H9 (cell line): Measurements from ENCODE around the gene NCOA5. TPM values are rescaled to one million over a fixed set of nuclear protein-coding genes. Genes with fewer than 3 reads are reported as not detected.

Source experiments
- DNase-seq: peaks from one replicate; pipeline ENCODE4 v3.0.0-alpha.2; 2017
- H2AFZ ChIP-seq: one replicate; pipeline ENCODE4 v1.6.1; 2013; ENCODE audit warnings: mild to moderate bottlenecking, low read length, control low read depth, moderate library complexity
- H2AK5ac ChIP-seq: 2 replicates; pipeline ENCODE4 v1.6.1; 2013; ENCODE audit warnings: low read length, control low read depth, mixed read lengths; ENCODE audit not compliant: insufficient read length
- H2BK120ac ChIP-seq: one replicate; pipeline ENCODE4 v1.6.1; 2013; ENCODE audit warnings: low read depth, mild to moderate bottlenecking, low read length, control low read depth, inconsistent platforms; ENCODE audit not compliant: poor library complexity, severe bottlenecking
- H2BK12ac ChIP-seq: 2 replicates; pipeline ENCODE4 v1.6.1; 2013; ENCODE audit warnings: low read length, control low read depth, mixed read lengths, low read depth; ENCODE audit not compliant: insufficient read length
- H2BK15ac ChIP-seq: 2 replicates; pipeline ENCODE4 v1.6.1; 2013; ENCODE audit warnings: low read depth, low read length, control low read depth
- H2BK20ac ChIP-seq: one replicate; pipeline ENCODE4 v1.6.1; 2013; ENCODE audit warnings: low read depth, mild to moderate bottlenecking, low read length, control low read depth, inconsistent platforms; ENCODE audit not compliant: poor library complexity, severe bottlenecking
- H2BK5ac ChIP-seq: 2 replicates; pipeline ENCODE4 v1.6.1; 2013; ENCODE audit warnings: low read length, control low read depth, mixed read lengths; ENCODE audit not compliant: insufficient read length
- H3K14ac ChIP-seq: 2 replicates; pipeline ENCODE4 v1.6.1; 2013; ENCODE audit warnings: low read length, control low read depth; ENCODE audit not compliant: insufficient read depth
- H3K18ac ChIP-seq: 2 replicates; pipeline ENCODE4 v1.6.1; 2013; ENCODE audit warnings: low read depth, mild to moderate bottlenecking, mixed read lengths, low read length, control low read depth; ENCODE audit not compliant: insufficient read length
- H3K23ac ChIP-seq: 2 replicates; pipeline ENCODE4 v1.6.1; 2013; ENCODE audit warnings: low read length, control low read depth, mixed read lengths, low read depth; ENCODE audit not compliant: insufficient read length
- H3K23me2 ChIP-seq: 2 replicates; pipeline ENCODE4 v1.6.1; 2013; ENCODE audit warnings: low read depth, mild to moderate bottlenecking, mixed read lengths, low read length, control low read depth; ENCODE audit not compliant: insufficient read length, poor library complexity, severe bottlenecking
- H3K27ac ChIP-seq: 2 replicates; pipeline ENCODE4 v1.5.1; 2013; ENCODE audit warnings: low read length, control low read depth, mixed read lengths, low read depth; ENCODE audit not compliant: insufficient read length
- H3K27me3 ChIP-seq: 2 replicates; pipeline ENCODE4 v1.6.1; 2013; ENCODE audit warnings: low read length, control low read depth, inconsistent platforms; ENCODE audit not compliant: insufficient read depth
- H3K4ac ChIP-seq: 2 replicates; pipeline ENCODE4 v1.6.1; 2013; ENCODE audit warnings: low read depth, mild to moderate bottlenecking, control low read depth, inconsistent platforms, low read length, moderate library complexity
- H3K4me1 ChIP-seq: 2 replicates; pipeline ENCODE4 v1.6.1; 2013; ENCODE audit warnings: low read length, control low read depth, inconsistent platforms; ENCODE audit not compliant: insufficient read depth
- H3K4me2 ChIP-seq: 2 replicates; pipeline ENCODE4 v1.6.1; 2013; ENCODE audit warnings: low read length, control low read depth, mixed read lengths; ENCODE audit not compliant: insufficient read length, insufficient read depth
- H3K56ac ChIP-seq: 2 replicates; pipeline ENCODE4 v1.6.1; 2013; ENCODE audit warnings: low read depth, mild to moderate bottlenecking, mixed read lengths, low read length, control low read depth; ENCODE audit not compliant: insufficient read length
- H3K79me1 ChIP-seq: 2 replicates; pipeline ENCODE4 v1.6.1; 2013; ENCODE audit warnings: low read depth, mild to moderate bottlenecking, moderate library complexity, low read length, control low read depth, inconsistent platforms; ENCODE audit not compliant: insufficient read depth, poor library complexity, severe bottlenecking
- H3K79me2 ChIP-seq: 2 replicates; pipeline ENCODE4 v1.6.1; 2013; ENCODE audit warnings: low read length, control low read depth, inconsistent platforms; ENCODE audit not compliant: insufficient read depth
- H3K9ac ChIP-seq: 2 replicates; pipeline ENCODE4 v1.6.1; 2013; ENCODE audit warnings: low read length, control low read depth, mixed read lengths; ENCODE audit not compliant: insufficient read length; ENCODE audit errors: extremely low read depth
- H3K9me3 ChIP-seq: one replicate; pipeline ENCODE4 v1.6.1; 2013; ENCODE audit warnings: low read depth, low read length, inconsistent platforms; ENCODE audit not compliant: control insufficient read depth
- H3T11ph ChIP-seq: one replicate; pipeline ENCODE4 v1.6.1; 2013; ENCODE audit warnings: mild to moderate bottlenecking, low read length, control low read depth, inconsistent platforms
- H4K20me1 ChIP-seq: one replicate; pipeline ENCODE4 v1.6.1; 2013; ENCODE audit not compliant: control insufficient read depth, insufficient read length, insufficient read depth
- H4K5ac ChIP-seq: 2 replicates; pipeline ENCODE4 v1.6.1; 2013; ENCODE audit warnings: low read depth, mild to moderate bottlenecking, mixed read lengths, low read length, control low read depth; ENCODE audit not compliant: insufficient read length
- H4K8ac ChIP-seq: replicated peaks from 2 replicates; pipeline ENCODE4 v1.6.1; 2013; ENCODE audit warnings: low read length, control low read depth, mixed read lengths, low read depth; ENCODE audit not compliant: insufficient read length
- H4K91ac ChIP-seq: 2 replicates; pipeline ENCODE4 v1.6.1; 2013; ENCODE audit warnings: low read depth, mild to moderate bottlenecking, moderate library complexity, mixed read lengths, low read length, control low read depth; ENCODE audit not compliant: insufficient read length
- H3K27ac Mint-ChIP-seq, 3 experiments: 2 replicates in 2 of 3; 3 replicates in 1 of 3; pipeline ENCODE4 v1.8.0; 2020 to 2021; ENCODE audit warnings: mixed read lengths in 3 of 3, mild to moderate bottlenecking in 1 of 3, moderate library complexity in 1 of 3
- H3K27me3 Mint-ChIP-seq: 2 replicates; pipeline ENCODE4 v1.8.0; 2021; ENCODE audit warnings: low read depth, mild to moderate bottlenecking, moderate library complexity, mixed read lengths
- H3K36me3 Mint-ChIP-seq, 3 experiments: 2 replicates in 2 of 3; 3 replicates in 1 of 3; pipeline ENCODE4 v1.8.0; 2020 to 2021; ENCODE audit warnings: low read depth in 3 of 3, mixed read lengths in 3 of 3; ENCODE audit not compliant: insufficient read depth in 1 of 3
- H3K4me1 Mint-ChIP-seq, 2 experiments: 2 replicates each; pipeline ENCODE4 v1.8.0; 2020; ENCODE audit warnings: mixed read lengths in 2 of 2
- H3K4me3 Mint-ChIP-seq, 2 experiments: 2 replicates in 1 of 2; 3 replicates in 1 of 2; pipeline ENCODE4 v1.8.0; 2020 to 2021; ENCODE audit warnings: mild to moderate bottlenecking in 2 of 2, mixed read lengths in 2 of 2, moderate library complexity in 1 of 2
- H3K9me3 Mint-ChIP-seq, 2 experiments: 2 replicates in 1 of 2; 3 replicates in 1 of 2; pipeline ENCODE4 v1.8.0; 2020; ENCODE audit warnings: mild to moderate bottlenecking in 2 of 2, mixed read lengths in 2 of 2, moderate library complexity in 1 of 2
- CTCF ChIP-seq: fragments of 200-600 bp; sonication (generic); conservative IDR thresholded peaks from 3 replicates; pipeline ENCODE4 v1.8.0; 2021; ENCODE audit warnings: antibody characterized with exemption, mild to moderate bottlenecking
- WGBS: extraction: QIAGEN DNeasy Blood & Tissue Kit; methylation state at CpG from one replicate; pipeline ENCODE4 v1.1.7; 2013; ENCODE audit warnings: missing lambda C conversion rate, low lambda C conversion rate, mixed read lengths; ENCODE audit not compliant: insufficient read length; ENCODE audit errors: extremely low coverage; 5-methylcytosine and 5-hydroxymethylcytosine counted together
- total RNA-seq: library from RNA; stranded (reverse); gene quantifications from 2 replicates; pipeline ENCODE4 v1.2.1, GENCODE V29; 2021

Gene NCOA5
- total RNA-seq, 1 experiment from 2014 or later: 55.7 TPM

DNA sequence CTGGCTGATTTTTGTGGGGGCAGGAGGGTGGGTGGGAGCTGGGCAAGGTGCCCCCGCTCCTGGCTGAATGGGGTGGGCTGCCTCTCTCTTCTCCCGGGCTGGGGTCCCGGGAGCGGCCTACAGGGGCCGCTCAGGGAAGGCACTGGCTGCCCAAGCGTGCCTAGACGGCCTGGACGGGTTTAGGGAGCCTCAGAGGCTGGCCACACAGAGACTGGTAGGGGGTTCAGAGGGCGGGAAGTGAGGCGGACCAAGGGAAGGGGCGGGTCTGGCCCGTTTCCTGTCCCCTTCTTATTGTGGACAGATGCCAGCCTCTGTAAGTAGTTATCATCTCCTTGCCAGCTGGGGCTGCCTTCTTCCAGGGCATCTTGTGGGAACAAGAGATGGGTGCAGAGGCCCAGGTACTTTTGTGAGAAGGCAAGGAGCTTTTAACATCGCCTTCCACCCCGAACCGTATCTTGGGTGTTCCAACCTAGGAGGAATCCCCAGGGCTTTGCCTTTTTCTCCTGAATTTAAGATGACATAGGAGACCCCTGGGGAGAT is 28.8 kb upstream of the NCOA5 start:
- no peak overlapping the region for H3K18ac ChIP-seq
- H4K20me1 ChIP-seq: no peaks in the 10 kb centered on the region
- H3K79me2 ChIP-seq: no peaks in the 10 kb centered on the region
- no peak overlapping the region for H2BK5ac ChIP-seq
- H3K9me3 ChIP-seq: no peaks in the 10 kb centered on the region
- no peak overlapping the region for H2BK120ac ChIP-seq
- H3K23me2 ChIP-seq: peaks cover 5% of the 10 kb centered on the region
- no peak overlapping the region for H4K8ac ChIP-seq
- peak; percentile 42 for TF ChIP-seq CTCF
- DNase-seq: peak; percentile 71
- H3K9ac ChIP-seq: peak overlapping the region; percentile 45
- H3K14ac ChIP-seq: no peak overlapping the region
- no peaks in the 10 kb centered on the region; a peak in 1 of 5 replicates for H3K9me3 Mint-ChIP-seq
- H3K27ac ChIP-seq: no peak overlapping the region
- no peak overlapping the region for H3T11ph ChIP-seq
- peaks cover 9 to 19% (median 17%) of the 10 kb centered on the region in 3 experiments; a peak in 5 of 7 replicates for H3K36me3 Mint-ChIP-seq
- no peak overlapping the region for H3K23ac ChIP-seq
- H3K4me1 Mint-ChIP-seq: peaks cover 6 to 11% of the 10 kb centered on the region in 2 experiments
- H2BK12ac ChIP-seq: no peak overlapping the region
- no peaks in the 10 kb centered on the region for H3K4me1 ChIP-seq
- peak overlapping the region; percentile 86 to 95 for H3K4me3 Mint-ChIP-seq
- no CpG with 5 or more reads among the region's 15 CpGs for WGBS
- no peak overlapping the region for H2BK20ac ChIP-seq
- no peak overlapping the region for H2AFZ ChIP-seq
- H3K4me2 ChIP-seq: peak overlapping the region; percentile 81
- no peak overlapping the region for H4K5ac ChIP-seq
- H3K27me3 ChIP-seq: peaks cover 7% of the 10 kb centered on the region; the same call in 1 of the 2 replicates
- H2AK5ac ChIP-seq: no peak overlapping the region
- no peak overlapping the region for H3K4ac ChIP-seq
- H3K79me1 ChIP-seq: no peaks in the 10 kb centered on the region
- peaks cover 42% of the 10 kb centered on the region for H3K27me3 Mint-ChIP-seq
- H3K56ac ChIP-seq: no peak overlapping the region
- H2BK15ac ChIP-seq: no peak overlapping the region
- H4K91ac ChIP-seq: no peak overlapping the region
- H3K27ac Mint-ChIP-seq: peak overlapping the region in 2 of 3 experiments; percentile 30 to 67; a peak in 1 of 7 replicates
